OCI-LY7 (cell line): ENCODE results near the gene C10orf90. TPM values are rescaled to one million over a fixed set of nuclear protein-coding genes. Genes with fewer than 3 reads are reported as not detected.

Experiments
- BruUV-seq: library from RNA; stranded (reverse); fragments of 400-500 nt; replicated peaks from 2 replicates; lab custom pipeline; 2021; lab: Mats Ljungman, UMichigan
- CTCF ChIA-PET: fragments of 300-600 bp; sonication (Branson Sonifier 250); formaldehyde crosslinking; loops from one replicate; lab custom pipeline; 2022; ENCODE audit warnings: antibody characterized with exemption; ENCODE audit not compliant: unreplicated experiment; lab: Charles Lee
- POLR2A ChIA-PET: fragments of 300-600 bp; sonication (Branson Sonifier 250); formaldehyde crosslinking; loops from one replicate; lab custom pipeline; 2022; ENCODE audit warnings: antibody characterized with exemption; lab: Charles Lee
- DNase-seq: peaks from one replicate; pipeline ENCODE4 v3.0.0-alpha.2; 2015; ENCODE audit warnings: low spot score
- H2AFZ ChIP-seq: fragments of 200-600 bp; sonication (generic), shearing (Covaris generic); 2 replicates; pipeline ENCODE4 v1.6.1; 2014; ENCODE audit warnings: mild to moderate bottlenecking, antibody characterized with exemption, low read length, moderate library complexity
- H3K27ac ChIP-seq: fragments of 200-600 bp; sonication (generic); 2 replicates; pipeline ENCODE4 v1.5.1; 2014; ENCODE audit warnings: mixed run types, low read depth, mild to moderate bottlenecking, moderate library complexity, low read length, inconsistent platforms; ENCODE audit not compliant: poor library complexity, severe bottlenecking
- H3K36me3 ChIP-seq: fragments of 200-600 bp; sonication (generic); 2 replicates; pipeline ENCODE4 v1.6.1; 2014; ENCODE audit warnings: mild to moderate bottlenecking, antibody characterized with exemption, low read length, moderate library complexity, mixed read lengths; ENCODE audit not compliant: insufficient read depth
- H3K4me1 ChIP-seq: fragments of 200-600 bp; sonication (generic); 2 replicates; pipeline ENCODE4 v1.5.1; 2014; ENCODE audit warnings: mild to moderate bottlenecking, low read length; ENCODE audit not compliant: insufficient read depth, poor library complexity, severe bottlenecking
- H3K4me2 ChIP-seq: fragments of 200-600 bp; sonication (generic); 2 replicates; pipeline ENCODE4 v1.6.1; 2014; ENCODE audit warnings: mild to moderate bottlenecking, low read length
- H3K4me3 ChIP-seq: fragments of 200-600 bp; sonication (generic); 2 replicates; pipeline ENCODE4 v1.5.1; 2014; ENCODE audit warnings: mild to moderate bottlenecking, low read depth, low read length; ENCODE audit not compliant: poor library complexity, severe bottlenecking
- H3K79me2 ChIP-seq: fragments of 200-600 bp; sonication (generic); 2 replicates; pipeline ENCODE4 v1.6.1; 2016; ENCODE audit warnings: low read depth, mild to moderate bottlenecking, low read length, moderate library complexity, mixed read lengths; ENCODE audit not compliant: insufficient read depth
- H3K9me2 ChIP-seq: fragments of 200-600 bp; sonication (generic); 2 replicates; pipeline ENCODE4 v1.6.1; 2016; ENCODE audit warnings: mild to moderate bottlenecking, low read length, mixed read lengths; ENCODE audit not compliant: insufficient read depth
- H3K9me3 ChIP-seq: fragments of 200-600 bp; sonication (generic); 2 replicates; pipeline ENCODE4 v1.6.1; 2014; ENCODE audit warnings: mild to moderate bottlenecking, mixed run types, low read length, mixed read lengths
- H4K20me1 ChIP-seq: fragments of 200-600 bp; sonication (generic); 2 replicates; pipeline ENCODE4 v1.6.1; 2014; ENCODE audit warnings: mild to moderate bottlenecking, antibody characterized with exemption, low read length, moderate library complexity, mixed read lengths; ENCODE audit not compliant: insufficient read depth
- CTCF ChIP-seq: fragments of 200-600 bp; sonication (generic); conservative IDR thresholded peaks from 2 replicates; pipeline ENCODE4 v1.5.1; 2014; ENCODE audit warnings: mild to moderate bottlenecking, antibody characterized with exemption, low read length, moderate library complexity, mixed read lengths
- EZH2phosphoT487 ChIP-seq: fragments of 200-600 bp; sonication (generic); IDR thresholded peaks from 2 replicates; pipeline ENCODE4 v1.6.1; 2018; ENCODE audit warnings: low read depth, borderline replicate concordance, mild to moderate bottlenecking, mixed run types, antibody characterized with exemption, low read length, moderate library complexity, mixed read lengths
- intact Hi-C: fragments of 100-400 bp; cut with micrococcal nuclease; formaldehyde crosslinking; loops from one replicate; pipeline ENCODE4 v1.10.0; 2022; ENCODE audit not compliant: unreplicated experiment
- total RNA-seq, 2 experiments: library from RNA; depleted of rRNA in 1 of 2; stranded (reverse); fragments of >200 nt in 1 of 2; shearing (Covaris generic) in 1 of 2; gene quantifications; 2 replicates each; pipeline ENCODE4 v1.2.3, GENCODE V29; 2014 to 2022

Gene C10orf90
- total RNA-seq, 2 experiments from 2014 or later, result not detected

GRCh38 chr10:126502441-126502840 lies 168.1 kb downstream of the C10orf90 start:
- intact Hi-C loops, result loop anchor here (5.0 kb wide), 1 partner anchor 520 kb away; no protein-coding TSS in a partner anchor
- TF ChIP-seq CTCF (no peak), EZH2phosphoT487 (no peak)
- no TSS peak for BruUV-seq
- no peak for DNase-seq
- Histone ChIP-seq H3K4me2 (no peak overlapping the region), H3K9me2 (no peaks in the 10 kb centered on the region), H3K36me3 (no peaks in the 10 kb centered on the region), H3K9me3 (no peaks in the 10 kb centered on the region), H3K27ac (no peak overlapping the region), H2AFZ (no peak overlapping the region), H3K4me3 (no peak overlapping the region), H3K79me2 (no peaks in the 10 kb centered on the region), H3K4me1 (no peaks in the 10 kb centered on the region), H4K20me1 (no peaks in the 10 kb centered on the region)
- POLR2A ChIA-PET, result no interaction called here
- CTCF ChIA-PET, result no interaction called here

GRCh38 chr10:126501828-126502227 lies 168.7 kb downstream of the C10orf90 start:
- DNase-seq, result no peak
- H3K27ac ChIP-seq, result no peak overlapping the region
- no peaks in the 10 kb centered on the region for H3K4me1 ChIP-seq
- BruUV-seq, result no TSS peak
- H3K9me3 ChIP-seq, result no peaks in the 10 kb centered on the region
- H3K9me2 ChIP-seq, result no peaks in the 10 kb centered on the region
- ChIA-PET CTCF (no interaction called here), POLR2A (interaction anchor here (0.8 kb wide), 1 partner anchor 337 kb away, joined by 3 read pairs; no protein-coding TSS in a partner anchor)
- H3K79me2 ChIP-seq, result no peaks in the 10 kb centered on the region
- H3K4me3 ChIP-seq, result no peak overlapping the region
- TF ChIP-seq CTCF (no peak), EZH2phosphoT487 (no peak)
- H2AFZ ChIP-seq, result no peak overlapping the region
- H3K4me2 ChIP-seq, result no peak overlapping the region
- intact Hi-C loops, result loop anchor here (5.0 kb wide), 1 partner anchor 520 kb away; no protein-coding TSS in a partner anchor
- H4K20me1 ChIP-seq, result no peaks in the 10 kb centered on the region
- H3K36me3 ChIP-seq, result no peaks in the 10 kb centered on the region

GRCh38 chr10:126500866-126501265 lies 169.6 kb downstream of the C10orf90 start:
- TF ChIP-seq CTCF (no peak), EZH2phosphoT487 (no peak)
- intact Hi-C loops, result loop anchor here (5.0 kb wide), 1 partner anchor 519 kb away; no protein-coding TSS in a partner anchor
- ChIA-PET CTCF (no interaction called here), POLR2A (interaction anchor here (0.8 to 1.0 kb wide), 2 partner anchors 33 to 338 kb away, joined by 3 read pairs; no protein-coding TSS in a partner anchor)
- Histone ChIP-seq H3K4me2 (no peak overlapping the region), H3K36me3 (no peaks in the 10 kb centered on the region), H4K20me1 (no peaks in the 10 kb centered on the region), H3K4me3 (no peak overlapping the region), H2AFZ (no peak overlapping the region), H3K9me2 (no peaks in the 10 kb centered on the region), H3K9me3 (no peaks in the 10 kb centered on the region), H3K27ac (no peak overlapping the region), H3K79me2 (no peaks in the 10 kb centered on the region), H3K4me1 (no peaks in the 10 kb centered on the region)
- DNase-seq, result no peak
- no TSS peak for BruUV-seq
